Measurements from ENCODE around the gene TASOR.

TASOR gene

GRCh38 chr3:56684029-56684428, 964 bp upstream of the TASOR start:
- DNase-seq = no peak

- DNase-seq = peak; percentile 76
These were observed 473 bp downstream of the TASOR start for GRCh38 chr3:56682462-56683121.

DNA sequence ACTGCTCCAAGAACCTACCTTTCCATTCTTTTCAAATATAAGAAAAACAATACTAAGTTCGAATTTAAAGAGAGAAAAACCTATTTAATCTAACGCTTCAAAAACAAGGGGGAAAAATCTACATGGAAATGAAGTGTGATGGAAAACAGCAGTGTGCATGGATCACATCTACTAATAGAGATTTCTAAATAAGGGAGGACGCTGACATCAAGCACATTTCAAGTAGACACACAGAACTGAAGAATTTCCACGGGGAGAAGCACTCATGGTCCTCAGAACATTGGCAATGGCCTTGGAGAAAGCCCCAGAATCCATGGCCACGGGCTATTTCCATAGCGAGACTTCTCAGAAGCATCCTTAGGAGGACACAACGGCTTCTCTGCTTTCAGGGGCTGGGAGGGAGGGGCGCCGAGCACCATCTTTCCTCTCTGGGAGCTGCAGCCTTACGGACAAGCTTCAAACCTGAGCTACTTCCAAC, 1.0 kb downstream of the TASOR start:
- no peak for DNase-seq

DNA sequence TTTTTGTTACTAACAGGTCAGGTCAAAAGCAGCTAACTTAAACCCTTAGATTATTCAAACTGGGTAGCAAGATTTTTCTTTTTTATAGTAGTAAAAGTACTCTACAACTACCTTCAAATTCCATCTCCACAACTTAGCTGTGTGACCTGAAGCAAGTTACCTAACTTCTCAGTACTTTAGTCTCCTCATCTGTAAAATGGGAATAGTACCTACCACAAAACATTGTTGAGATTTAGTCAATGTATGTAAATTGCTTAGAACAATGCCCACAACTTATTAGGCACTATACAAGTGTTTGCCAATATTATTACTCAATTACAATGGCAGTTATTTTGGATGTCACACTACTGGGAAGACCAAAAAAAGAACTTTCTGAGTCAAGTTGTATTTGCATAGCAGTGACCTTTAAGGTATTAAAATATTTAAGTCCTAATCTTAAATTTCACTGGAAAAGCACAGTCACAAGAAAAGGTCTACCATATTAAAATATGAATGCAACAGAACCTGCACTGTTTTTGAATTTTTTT, 2.9 kb downstream of the TASOR start:
- DNase-seq = no peak

DNA sequence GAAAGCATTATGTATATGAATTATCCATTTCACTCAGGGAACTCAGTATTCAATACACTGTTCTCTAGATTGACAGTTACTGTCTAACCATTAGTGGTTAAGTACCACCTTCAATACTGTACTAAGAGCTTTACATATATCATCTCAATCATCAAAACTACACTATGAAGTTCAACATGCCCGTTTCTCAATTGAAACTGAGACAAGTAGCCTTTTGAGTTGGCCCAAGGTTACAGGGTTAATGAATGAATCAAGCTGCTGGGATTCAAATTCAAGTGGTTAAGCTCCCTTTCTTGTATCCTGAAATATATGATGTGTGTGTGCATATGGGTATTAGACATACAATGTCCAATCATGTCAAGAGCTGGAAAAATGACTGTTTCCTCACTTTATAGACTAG, 5.8 kb downstream of the TASOR start:
- no peak for DNase-seq

DNA sequence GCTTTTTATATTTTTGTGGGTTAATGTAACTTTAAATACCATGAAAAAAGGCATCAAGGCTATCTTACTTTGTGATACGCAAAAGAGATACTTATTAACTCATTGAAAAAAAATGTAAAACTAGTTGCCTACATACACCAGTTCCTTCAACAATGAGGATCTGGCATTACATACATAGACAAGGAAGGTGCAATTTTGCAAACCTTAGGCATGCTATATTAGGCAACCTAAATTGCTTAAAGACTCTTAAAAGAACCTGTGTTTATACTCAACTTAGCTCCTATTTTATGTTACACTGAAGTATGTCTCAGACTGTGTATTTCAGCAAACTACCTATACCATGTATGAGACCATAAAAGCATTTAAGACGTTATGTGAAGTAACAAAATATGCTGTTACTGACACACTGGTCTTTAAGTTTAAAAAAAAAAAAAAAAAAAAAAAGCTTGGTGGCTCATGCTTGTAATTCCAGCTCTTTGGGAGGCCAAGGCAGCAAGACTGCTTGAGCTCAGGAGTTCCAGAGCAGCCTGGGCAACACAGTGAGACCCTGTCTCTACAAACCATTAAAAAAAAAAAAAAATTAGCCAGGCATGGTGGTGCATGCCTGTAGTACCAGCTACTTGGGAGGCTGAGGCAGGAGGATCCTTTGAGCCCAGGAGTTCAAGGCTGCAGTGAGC, 9.1 kb downstream of the TASOR start:
- DNase-seq = no peak

- DNase-seq = no peak
These were observed 15.0 kb downstream of the TASOR start for GRCh38 chr3:56667973-56668579.

DNA sequence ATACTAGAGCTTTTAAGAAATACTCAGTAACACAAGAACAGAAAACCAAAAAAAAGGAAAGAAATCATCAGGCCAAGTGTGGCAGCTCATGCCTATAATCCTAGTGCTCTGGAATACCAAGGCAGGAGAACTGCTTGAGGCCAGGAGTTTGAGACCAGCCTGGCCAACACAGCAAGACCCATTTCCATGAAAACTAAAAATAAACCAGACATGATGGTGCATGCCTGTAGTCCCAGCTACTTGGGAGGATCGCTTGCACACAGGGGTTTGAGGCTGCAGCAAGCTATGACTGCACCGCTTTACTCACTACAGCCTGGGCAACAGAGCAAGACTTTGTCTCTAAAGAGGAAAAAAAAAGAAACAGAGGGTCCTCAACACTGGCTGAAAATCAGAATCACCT, 18.2 kb downstream of the TASOR start:
- no peak for DNase-seq

DNA sequence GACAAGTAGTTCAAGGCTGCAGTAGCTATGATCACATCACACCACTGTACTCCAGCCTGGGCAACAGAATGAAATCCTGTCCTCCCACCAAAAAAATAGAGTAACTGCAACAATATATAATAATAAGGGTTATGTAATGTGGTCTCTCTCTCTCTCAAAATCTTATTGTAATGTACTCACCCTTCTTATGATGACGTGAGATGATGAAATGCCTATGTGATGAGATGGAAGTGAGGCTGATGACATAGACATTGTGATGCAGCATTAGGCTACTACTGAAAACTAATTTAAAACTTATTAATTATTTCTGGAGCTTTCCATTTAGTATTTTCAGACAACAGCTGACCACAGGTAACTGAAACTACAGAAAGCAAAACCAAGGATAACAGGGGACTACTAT, 27.4 kb downstream of the TASOR start:
- no peak for DNase-seq

GRCh38 chr3:56654460-56654859, 28.6 kb downstream of the TASOR start:
- no peak for DNase-seq

DNA sequence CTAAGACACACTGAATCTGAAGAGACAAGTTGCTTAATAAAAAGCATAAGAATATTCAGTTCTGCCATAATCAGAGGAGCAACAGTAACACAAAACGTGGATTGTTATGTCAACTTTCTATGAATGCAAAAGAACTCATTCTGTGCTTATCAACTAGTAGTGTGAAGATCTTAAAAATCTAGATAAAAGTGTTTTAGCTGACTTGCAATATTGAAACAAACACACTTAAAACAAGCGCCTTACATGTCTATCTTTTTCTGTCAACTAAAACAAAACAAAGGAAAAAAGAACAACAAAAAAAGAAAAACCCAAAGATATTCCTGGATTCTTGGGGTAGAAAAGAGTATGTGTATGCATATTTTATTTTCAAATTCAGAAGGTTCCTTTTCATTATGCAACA, 37.7 kb downstream of the TASOR start:
- DNase-seq = no peak

GRCh38 chr3:56633602-56634535, 49.2 kb downstream of the TASOR start:
- no peak for DNase-seq

Measured in NCI-H146 (cell line).